T-helper 9 cell (primary cell): ENCODE data around the gene TANGO2.

ENCODE experiments used
- DNase-seq: peaks from one replicate; pipeline ENCODE4 v3.0.0-alpha.2; 2020
- total RNA-seq, 2 donors: gene quantifications; one replicate each; lab custom pipeline; 2026; lab: John Stamatoyannopoulos, UW

Gene TANGO2, protein sequence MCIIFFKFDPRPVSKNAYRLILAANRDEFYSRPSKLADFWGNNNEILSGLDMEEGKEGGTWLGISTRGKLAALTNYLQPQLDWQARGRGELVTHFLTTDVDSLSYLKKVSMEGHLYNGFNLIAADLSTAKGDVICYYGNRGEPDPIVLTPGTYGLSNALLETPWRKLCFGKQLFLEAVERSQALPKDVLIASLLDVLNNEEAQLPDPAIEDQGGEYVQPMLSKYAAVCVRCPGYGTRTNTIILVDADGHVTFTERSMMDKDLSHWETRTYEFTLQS
- 17.9 to 43.2 reads per million in 2 donors for total RNA-seq

DNA sequence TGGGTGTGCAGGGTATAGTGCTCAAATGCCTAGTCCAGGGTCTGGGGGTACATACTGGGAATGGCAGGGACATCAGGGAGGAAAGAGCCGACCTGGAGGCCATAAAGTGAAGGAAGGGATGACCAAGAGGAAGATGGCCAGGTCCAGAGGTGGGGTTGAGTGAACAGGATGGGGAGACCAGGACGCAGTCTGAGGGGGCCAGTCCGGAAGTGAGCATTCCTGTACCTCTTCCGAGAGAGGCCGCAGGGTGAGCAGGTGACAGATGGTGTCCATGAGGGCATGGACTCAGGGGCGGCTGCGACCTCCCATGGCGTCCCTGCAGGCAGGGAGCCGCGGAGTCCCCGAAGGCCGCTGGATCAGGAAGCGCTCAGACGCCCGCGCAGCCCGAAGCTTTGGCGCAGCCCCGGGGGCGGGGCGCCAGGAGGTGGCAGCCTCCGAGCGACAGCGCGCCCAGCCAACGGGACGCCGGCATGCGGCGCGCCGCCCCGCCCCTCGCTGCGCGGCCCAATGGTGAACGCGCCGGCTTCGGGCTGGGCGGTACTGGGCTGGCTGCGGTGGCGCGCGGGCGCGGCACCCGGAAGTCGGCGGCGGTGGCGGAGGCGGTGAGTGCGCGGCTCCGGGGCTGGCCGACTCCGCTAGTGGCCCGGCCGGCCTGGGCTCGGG lies at the start of gene TANGO2:
TSS of gene TANGO2 (plus strand) at position 578 of the 663 bp plus-strand sequence. CDS start 15,689 bp downstream, outside the sequence.
- DNase-seq: peak; percentile 91

DNA sequence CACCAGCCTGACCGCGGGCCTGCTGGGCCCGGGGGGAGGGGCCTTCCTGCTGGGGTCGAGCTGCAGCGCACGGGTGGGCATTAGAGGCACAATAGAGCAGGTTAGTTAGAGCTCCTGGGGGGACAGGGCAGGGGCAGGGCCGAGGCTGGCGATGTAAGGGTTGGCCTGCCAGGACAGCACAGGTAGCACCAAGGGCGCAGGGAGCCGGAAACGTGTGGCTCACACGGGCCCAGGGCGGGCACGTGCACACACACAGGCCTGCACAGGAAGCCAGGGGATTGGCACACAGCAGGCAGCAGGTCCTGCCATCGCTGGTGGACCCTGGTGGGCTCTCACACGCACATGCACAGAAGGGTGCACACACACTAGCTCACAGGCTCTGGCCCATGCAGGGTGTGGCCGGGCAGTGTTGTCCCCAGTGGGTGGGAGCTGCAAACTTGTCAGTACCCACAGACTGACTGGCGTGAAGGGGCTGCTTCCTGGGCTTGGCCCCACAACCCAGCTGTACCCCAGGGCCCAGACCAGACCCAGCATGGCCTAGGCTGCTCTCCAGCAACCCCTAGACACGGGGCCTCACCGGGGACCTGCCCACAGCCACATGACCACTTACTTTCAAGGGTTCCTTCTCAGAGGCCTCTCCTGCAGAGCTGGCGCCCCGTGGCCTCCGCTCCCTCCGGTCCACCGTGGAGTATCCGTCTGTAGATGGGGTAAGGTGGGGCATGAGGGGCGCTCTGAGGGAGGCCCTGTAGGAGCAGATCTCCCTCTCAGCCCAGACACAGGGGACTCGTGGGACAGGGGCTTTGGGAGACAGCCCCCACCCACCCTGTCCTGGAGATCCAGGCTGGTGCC lies 49.4 kb upstream of the TANGO2 start:
- no peak for DNase-seq

DNA sequence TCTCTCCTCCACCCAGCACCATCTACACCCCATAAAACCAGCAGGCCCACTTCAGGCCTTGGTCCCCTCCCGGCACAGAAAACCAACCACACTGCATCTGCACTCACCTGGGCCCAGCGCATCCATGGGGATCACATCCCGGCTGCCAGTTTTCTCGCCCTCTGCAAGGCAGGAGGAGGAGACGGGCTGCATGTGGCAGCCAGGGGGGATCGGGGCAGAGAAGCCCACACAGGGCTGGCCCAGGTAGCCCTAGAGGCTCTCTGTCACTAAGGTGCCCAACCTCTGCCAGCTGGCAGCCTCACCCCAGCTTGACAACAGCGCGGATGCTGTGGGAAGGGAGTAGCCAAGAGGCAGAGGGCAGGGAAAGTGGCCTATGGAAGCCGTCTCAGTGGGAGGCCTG lies 48.7 kb upstream of the TANGO2 start:
- no peak for DNase-seq

DNA sequence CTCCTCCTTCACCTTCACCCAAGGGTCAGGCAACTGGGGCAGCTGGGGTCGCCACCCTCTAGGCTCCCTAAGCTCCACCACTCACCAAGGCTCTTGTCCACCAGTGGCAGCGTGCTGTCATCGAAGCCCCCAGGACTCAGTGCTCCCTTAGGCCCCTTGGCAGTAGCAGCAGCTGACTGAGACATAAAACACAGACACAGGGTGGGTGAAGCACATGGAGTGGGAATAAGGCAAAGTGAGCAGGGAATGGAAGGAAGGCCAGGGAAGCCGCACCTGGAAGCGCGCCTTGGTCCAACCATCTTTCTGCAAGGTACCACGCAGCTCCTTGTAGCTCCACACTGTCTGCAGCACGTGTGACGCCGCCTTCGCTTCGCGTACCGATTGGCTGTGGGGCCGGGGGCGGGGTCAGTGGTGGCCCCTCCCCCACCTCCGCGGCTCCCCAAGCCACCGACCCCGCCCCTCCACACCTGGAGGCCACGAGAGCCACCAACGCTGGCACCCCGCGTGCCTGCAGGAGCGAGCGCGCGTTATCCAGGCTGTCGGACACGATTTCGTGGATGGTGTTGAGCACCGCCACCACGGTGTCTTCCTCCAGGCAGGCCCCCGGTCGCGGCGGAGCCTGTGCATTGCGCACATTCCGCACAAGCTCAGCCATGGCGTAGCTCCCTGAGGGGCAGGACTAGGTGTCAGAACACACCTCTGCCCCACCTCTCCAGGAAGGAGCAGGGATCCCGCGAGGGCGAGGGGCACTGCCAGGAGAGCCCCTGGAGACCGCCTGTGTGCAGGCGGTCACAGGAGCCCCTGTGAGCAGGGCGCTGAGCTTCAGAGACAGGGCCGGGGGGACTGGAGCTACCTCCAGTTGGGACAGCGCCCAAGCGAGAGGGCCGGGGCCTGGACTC lies 48.0 kb upstream of the TANGO2 start:
- no peak for DNase-seq

DNA sequence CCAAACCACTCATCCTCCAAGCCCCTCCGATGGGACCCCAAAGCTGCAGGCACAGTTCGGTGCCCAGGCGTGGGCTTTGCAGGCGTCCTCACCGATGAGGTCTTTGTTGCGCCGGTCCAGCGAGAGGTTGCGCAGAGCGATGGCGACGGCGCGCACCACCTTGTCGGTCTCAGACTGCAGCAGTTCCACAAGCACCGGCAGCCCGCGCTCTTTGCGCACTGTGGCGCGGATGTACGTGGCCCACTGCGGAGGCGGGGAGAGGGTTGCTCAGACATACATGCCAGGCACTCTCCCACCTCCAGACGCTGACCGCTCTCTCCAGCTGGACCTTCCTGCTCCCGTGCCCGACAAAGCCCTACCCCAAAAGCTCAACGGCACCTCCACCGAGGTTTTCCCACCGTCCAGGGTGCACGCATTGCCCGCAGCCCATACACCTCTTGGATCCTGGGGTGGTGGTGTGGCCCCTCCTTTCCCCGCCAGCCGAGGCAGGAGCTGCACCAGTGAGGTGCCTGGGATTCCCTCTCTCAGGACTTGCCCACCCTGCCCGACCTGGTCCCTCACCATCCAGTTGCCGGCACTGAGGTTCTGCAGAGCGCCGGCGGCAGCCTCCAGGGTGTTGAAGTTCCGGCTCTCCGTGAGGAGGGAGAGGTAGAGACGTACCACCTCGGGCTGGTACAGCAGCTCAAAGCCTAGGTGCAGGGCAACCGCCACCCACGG lies 47.2 kb upstream of the TANGO2 start:
- DNase-seq: no peak

DNA sequence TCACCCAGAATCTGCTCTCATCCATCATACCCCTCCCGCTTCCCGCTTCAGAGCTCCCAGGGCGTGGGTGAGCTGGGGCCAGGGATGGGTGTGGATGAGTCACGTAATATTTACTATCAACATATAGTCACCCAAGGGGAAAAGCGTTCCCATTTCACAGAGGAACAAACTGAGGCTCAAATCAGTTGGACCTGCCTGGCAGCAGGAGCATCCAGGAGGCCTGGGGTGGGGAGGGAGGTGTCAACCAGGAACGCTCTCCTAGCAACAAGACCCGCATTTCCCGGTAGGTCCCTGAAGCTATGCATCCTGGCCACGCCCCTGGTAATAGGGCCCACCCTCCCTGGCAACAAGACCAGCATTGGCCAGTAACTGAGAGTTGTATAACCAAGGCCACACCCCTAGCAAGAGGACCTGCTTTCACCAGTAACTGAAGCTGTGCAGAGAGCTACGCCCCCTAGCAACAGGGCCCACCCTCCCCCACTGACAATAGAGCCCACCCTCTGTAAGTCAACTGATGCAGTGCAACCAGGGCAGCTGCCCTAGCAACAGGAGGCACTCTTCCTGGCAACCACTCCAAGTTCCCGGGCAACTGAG lies 46.5 kb upstream of the TANGO2 start:
- no peak for DNase-seq

DNA sequence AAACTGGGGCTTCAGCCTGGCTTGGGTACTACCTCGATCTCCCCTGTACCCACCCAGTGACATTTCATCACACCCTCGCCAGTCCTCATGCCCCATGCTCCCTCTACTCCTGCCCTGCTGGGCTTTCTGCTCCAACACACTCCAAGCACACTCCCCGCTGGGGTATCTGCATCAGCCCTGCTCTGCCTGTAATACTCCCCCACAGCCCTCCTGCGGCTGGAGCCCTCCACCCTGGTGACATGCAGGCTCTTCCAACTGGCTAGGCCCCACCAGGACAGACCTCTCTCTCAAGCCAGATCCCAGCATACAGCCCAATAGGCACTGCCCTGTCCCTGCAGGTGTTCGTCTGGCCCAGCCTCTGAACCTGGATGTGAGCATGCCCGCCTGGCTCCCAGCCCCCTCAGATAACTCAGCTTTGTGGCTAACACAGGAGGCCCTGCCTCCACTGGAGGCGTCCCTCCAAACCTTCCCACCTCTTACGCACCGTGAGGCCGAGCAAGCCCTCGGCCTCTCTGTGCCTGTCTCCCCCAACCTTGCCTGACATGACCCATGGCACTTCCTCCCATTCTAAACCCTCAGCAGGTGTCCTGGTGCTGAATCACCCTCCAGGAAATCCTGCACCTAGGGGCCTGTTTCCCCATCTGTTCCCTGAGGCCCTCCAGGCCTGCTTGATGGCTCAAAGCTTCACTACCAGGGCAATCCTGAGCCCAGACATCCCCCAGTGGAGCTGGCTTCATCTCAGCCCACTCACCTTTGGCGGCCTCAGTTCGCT lies 45.8 kb upstream of the TANGO2 start:
- no peak for DNase-seq

DNA sequence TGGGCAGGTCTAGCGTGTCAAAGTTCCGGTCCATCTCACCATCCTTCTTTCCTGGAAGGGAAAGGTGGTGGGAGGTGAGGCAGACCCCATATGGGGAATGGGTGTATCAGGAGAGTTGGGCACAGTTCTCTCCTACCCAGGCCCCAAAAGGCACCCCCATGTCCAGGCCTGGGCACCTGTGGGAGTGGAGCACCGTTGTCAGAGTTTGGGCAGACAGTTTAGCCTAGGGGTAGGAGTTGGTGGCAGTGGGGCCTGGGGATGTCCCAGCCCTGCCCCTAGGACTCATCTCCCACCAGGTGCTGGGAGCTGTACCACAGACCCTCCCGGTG lies 45.2 kb upstream of the TANGO2 start:
- no peak for DNase-seq

DNA sequence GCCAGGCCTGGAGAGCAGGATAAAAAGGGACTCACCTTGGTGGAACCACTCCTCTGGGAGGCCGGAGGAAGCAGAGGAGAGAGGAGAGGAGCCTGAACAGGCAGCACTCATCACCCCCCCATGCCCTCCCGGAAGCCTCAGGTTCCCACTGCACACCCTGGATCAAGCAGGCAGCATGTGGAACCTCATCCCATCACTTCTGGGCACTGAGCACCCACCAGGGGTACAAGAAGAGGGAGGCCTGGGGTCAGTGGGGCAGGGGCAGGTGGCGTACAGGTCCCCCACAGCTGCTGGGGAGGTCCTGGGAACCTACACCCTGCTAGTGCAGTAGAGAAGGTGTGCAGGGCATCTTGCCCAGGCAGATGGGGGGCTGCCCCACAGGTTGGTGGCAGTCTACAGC lies 44.2 kb upstream of the TANGO2 start:
- no peak for DNase-seq

DNA sequence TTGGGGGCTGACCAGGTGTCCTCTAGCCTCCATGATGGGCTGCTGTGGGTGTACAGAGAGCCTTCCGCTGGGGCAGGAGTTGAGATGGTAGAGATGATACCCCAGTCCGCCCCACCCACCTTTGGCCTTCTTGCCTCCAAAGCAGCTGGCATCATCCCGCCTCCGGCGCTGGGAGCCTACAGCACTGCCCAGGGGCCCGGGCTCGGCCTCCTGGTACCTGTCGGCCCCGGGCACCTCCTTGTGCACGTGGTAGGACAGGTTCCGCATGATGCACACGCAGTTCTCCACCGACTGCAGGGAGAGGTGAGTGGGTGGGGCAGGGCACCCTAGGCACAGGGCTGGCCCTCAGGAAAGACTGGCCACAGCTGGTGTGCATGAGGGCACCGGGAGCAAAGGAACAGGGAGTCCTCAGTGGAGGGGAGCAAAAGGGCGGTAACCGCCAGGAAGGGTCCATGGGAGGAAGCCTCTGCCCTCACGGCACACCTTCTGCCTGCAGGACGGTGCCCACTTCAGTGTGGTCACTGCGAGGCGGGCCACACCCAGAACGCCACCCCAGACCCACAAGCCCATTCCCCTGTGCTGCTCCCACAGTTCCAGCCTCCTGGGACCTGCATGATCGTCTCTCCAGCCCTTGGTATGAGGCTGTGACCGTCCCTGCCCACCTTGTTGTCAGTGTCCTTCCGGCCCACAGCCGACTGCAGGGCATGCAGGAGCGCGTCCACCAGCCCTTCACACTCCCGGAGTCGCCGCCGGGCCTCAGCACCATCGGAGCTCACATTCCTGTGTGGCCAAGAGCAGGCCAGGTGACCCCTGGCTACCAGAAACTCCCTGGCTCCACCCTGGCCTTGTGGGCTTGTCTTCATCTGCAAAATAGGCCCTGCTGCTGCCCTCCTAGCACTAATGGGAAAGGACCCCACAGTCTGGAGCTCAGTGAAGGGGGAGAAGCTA lies 43.3 kb upstream of the TANGO2 start:
- no peak for DNase-seq

DNA sequence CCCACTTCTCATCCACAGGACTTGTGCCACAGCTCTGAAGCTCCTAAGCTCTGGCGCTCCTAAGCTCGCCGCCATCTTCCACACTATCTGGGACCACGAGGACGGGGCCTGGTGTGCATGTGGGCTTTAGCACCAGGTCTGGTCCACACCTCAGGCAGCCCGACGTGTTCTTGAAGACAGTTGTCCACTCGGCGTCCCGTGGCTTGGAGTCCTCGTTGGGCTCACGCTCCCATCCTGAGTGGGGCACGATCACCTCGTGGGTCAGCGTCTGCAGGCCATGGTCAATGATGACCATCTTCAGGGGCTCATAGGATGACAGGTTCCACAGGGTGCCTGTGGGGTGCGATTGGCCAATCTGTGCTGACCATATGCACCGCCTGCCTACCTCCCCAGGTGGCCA lies 42.2 kb upstream of the TANGO2 start:
- DNase-seq: no peak

DNA sequence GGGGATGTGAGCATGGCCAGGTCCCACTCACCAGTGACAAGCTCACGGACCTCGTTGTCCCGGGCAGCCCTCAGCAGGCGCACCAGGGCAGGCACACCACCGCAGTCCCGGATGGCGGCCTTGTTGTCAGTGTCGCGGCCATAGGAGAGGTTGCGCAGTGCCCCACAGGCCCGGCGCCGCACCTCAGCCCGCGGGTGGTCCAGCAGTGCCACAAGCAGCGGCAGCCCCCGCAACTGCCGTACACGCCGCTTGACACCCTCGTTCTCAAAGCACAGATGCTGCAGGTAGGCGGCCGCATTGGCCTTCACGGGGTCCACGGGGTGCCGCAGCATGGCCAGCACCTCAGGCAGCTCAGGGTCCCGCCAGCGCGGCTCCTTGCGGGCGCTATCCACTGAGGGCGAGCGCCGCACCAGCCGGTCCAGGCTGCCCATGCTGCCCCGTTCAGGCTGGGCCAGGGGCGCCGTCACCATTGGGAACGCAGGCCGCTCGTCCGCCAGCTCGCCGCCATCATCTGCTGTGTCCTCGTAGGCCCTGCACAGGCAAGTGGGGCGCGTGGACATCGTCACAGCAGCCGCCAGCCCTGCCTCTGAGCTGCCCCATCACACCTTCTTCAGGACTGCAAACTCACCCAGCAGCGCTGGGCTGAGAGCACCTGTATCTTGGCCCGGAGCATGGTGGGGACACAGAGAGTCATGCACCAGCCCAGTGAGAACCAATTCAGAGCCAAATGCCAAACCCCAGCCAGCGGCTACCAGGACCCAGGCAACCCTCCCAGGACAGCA lies 41.0 kb upstream of the TANGO2 start:
- no peak for DNase-seq

DNA sequence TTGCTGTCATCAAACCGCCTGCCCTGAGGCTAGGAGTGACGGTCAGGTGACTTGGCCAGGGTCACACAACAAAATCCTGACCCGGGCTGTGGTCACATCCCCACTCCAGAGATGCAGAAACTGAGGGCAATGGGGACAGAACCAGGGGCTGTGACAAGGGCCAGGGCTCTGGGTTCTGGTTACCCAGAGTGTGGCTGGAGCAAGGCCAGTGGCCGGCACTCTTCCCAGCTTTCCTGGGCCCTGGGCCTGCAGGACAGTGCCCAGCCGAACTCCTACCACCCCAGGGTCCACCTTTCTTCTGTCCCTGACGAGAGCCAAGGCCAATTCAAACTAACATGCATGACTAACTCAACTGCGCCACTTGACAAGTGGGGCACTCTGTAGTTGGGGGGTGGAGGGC lies 40.1 kb upstream of the TANGO2 start:
- DNase-seq: no peak

DNA sequence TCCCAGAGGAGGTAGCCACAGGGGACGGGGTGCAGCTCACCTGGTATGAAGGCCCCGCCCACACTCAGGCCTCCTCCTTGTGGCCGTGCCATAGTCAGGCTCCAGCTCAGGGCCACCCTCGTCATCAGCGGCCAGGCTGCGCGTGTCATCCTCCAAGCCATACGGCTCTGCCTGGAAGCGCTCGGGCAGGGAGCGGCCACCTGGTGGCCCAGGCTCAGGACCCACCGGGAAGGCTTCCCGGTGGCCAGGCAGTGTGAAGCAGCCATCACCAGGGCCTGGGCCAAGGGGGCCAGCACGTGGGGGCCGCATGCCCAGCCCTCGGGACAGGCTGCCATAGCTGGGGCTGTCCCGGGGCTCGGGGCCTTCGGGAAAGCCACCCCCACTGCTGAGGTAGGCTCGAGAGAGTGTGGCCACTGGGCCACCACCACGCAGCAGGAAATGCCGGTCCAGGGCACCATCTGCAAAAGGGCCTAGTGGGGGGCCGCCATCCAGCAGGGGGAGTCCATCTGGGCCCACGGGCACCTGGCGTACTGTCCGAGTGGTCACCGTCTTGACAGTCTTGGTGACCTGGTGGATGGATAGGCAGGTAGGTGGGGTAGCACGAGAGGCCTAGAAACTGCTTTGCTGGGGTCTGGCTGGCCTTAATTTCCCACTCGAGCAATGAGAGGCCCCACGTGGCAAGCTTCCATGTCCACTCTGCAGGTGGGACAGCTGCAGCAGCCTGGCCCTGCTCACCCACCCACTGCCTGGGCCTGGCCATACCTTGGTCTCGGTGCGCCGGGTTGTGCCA lies 39.5 kb upstream of the TANGO2 start:
- no peak for DNase-seq

DNA sequence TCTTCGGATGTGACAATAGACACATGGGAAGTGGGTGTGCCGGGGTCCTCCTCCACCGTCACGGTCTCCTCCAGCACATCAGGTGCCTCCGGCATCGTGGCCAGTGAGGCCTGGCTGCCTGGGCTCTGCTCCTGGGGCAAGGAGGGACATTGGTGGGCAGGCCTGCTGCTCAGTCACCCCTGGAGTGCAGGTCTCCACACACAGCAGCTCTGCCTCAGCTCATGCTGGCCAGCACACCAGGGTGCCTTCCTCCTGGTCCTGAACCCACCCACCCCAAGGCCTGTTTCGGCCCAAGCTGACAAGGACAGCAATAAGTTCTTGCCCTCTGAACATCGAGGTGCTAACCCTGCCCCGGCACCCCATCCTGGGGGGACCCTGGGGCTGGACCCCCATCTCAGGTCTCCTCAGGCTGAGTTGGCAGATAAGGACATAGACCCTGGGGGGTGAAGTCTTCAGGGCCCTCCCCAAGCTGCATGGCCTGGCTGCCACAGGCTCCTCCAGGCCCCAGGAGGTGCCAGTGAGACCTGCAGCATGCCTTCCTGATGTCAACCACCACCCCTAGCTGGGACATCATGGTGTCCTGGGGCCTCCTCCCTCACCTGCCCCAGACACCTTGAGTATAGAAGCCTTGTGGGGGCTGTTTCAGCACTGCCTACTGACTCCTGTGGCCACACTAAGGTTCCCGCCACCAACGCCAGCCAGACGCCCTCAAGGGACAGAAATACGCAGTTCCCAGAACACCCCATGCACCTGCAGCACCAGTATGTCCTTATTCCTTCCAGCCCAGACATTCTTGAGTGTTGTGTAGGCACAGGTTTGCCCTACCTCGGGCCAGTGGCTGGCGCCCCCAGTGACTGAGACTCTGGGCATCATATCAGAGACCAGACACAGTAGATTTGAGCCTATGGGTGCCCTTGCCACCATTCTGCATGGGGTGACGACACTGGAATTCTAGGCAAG lies 38.7 kb upstream of the TANGO2 start:
- DNase-seq: no peak

DNA sequence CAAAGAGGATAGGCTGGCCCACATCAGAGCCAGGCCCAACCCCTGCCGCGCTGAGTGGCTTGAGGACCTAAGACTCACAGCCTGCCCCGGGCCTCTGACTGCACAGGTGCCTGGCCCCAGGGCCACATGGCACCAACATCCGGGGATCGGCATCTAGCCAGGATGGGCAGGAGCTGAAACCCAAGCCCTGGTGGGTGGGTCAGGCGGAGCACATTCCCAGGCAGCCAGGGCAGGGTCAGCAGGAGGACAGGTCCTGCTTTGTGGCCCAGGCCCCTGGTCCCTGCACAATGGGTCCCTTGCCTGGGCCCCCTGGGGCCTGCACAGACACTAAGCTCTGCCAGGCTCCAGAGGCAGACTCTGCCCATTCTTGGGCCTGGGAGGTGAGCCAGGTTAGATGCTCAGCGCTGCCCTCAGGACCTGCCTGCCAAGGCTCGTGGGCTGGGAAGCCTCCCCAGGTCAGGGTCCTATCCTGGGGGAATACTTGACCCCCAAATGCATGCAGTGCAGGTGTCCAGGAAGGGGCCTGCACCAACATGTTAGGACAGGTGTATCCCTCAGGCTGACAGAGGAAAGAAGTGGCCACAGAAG lies 37.8 kb upstream of the TANGO2 start:
- DNase-seq: no peak
